ENCODE data around the gene LACTBL1.

DNA sequence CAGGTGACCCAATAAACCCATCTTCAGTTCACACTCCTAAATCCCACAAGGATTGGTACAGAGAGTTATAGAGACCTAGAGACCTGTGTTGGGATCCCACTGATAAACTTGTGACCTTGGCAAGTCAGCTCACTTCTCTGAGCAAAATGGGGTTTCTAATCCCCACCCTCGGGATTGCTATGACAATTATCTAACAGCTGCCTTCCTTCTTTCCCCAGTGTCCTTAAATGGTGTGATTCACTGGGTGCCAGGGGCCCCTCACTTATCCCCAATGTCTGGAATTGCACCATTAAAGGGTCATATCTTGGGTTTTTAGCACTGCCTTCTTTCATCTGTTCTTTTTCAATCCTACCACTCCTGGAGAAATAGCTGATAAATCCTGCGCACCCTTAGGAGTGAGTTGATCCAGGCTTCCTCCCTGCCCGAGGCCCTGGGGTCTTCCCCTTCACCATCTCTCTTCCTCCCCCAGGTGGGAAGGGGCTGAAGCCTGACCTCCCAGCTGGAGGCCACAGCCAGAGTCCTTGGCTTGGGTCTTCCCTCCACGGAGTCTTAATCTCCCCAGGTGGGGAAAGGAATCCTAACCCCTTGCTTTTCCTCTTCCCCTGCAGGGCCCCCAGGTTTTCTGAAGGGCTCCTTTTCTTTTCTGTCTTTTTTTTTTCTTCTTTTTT is 39.7 kb downstream of the LACTBL1 start:
- TF ChIP-seq BRCA1 (IDR thresholded peaks at IDR 0.05; ENCODE audit: low read depth, low read length), result no peak
- TF ChIP-seq, protein P1, sequence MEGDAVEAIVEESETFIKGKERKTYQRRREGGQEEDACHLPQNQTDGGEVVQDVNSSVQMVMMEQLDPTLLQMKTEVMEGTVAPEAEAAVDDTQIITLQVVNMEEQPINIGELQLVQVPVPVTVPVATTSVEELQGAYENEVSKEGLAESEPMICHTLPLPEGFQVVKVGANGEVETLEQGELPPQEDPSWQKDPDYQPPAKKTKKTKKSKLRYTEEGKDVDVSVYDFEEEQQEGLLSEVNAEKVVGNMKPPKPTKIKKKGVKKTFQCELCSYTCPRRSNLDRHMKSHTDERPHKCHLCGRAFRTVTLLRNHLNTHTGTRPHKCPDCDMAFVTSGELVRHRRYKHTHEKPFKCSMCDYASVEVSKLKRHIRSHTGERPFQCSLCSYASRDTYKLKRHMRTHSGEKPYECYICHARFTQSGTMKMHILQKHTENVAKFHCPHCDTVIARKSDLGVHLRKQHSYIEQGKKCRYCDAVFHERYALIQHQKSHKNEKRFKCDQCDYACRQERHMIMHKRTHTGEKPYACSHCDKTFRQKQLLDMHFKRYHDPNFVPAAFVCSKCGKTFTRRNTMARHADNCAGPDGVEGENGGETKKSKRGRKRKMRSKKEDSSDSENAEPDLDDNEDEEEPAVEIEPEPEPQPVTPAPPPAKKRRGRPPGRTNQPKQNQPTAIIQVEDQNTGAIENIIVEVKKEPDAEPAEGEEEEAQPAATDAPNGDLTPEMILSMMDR (IDR thresholded peaks at IDR 0.05; ENCODE audit: control extremely low read depth in 1 of 3, insufficient read depth in 1 of 3, low read depth in 1 of 3, low read length in 3 of 3), result no peak
- TF ChIP-seq POLR2AphosphoS5 (IDR thresholded peaks at IDR 0.05; ENCODE audit: low read depth, low read length), result no peak
- TF ChIP-seq CBX8 (IDR thresholded peaks at IDR 0.05; ENCODE audit: borderline replicate concordance, low read depth, low read length), result no peak
- no peak for TF ChIP-seq EZH2 (IDR thresholded peaks at IDR 0.05; ENCODE audit: low read depth, low read length, severe bottlenecking)
- no peak for TF ChIP-seq POLR2A (IDR thresholded peaks at IDR 0.05; ENCODE audit: control extremely low read depth in 1 of 2, low read depth in 2 of 2, low read length in 2 of 2)

All from H1 (cell line).